AG04450 (cell line): Measurements from ENCODE around the gene HELZ2. TPM values are rescaled to one million over a fixed set of nuclear protein-coding genes. Genes with fewer than 3 reads are reported as not detected.
"Not testable (repeated sequence)": the region's sequence is repeated elsewhere in the genome, so short reads cannot be mapped to it uniquely, and the experiment has no call there.

Experiments
- CTCF ChIA-PET: fragments of 300-600, 350-600 bp; formaldehyde crosslinking; extraction: SDS; loops from one replicate; lab custom pipeline; 2022; ENCODE audit warnings: antibody characterized with exemption, inconsistent platforms; lab: Charles Lee
- POLR2A ChIA-PET: fragments of 350-600 bp; formaldehyde crosslinking; extraction: SDS; loops from one replicate; lab custom pipeline; 2021; ENCODE audit warnings: antibody characterized with exemption, inconsistent platforms; lab: Yijun Ruan, JAX
- DNase-seq: peaks from one replicate; pipeline ENCODE4 v3.0.0-alpha.2; 2011; ENCODE audit warnings: low read depth, low spot score
- H3K27ac ChIP-seq: one replicate; pipeline ENCODE4 v1.5.1; 2012; ENCODE audit warnings: low read depth, low read length, control low read depth
- H3K27me3 ChIP-seq: one replicate; pipeline ENCODE4 v1.6.0; 2012; ENCODE audit warnings: low read length; ENCODE audit not compliant: control insufficient read depth, insufficient read depth
- H3K4me3 ChIP-seq: 2 replicates; pipeline ENCODE4 v1.5.1; 2011; ENCODE audit warnings: mild to moderate bottlenecking, low read depth, low read length, control low read depth
- H3K9me3 ChIP-seq: 2 replicates; pipeline ENCODE4 v1.5.1; 2012; ENCODE audit warnings: low read length; ENCODE audit not compliant: control insufficient read depth, insufficient read depth
- CTCF ChIP-seq: IDR thresholded peaks from 2 replicates; pipeline ENCODE4 v1.5.1; 2011; ENCODE audit warnings: low read depth, low read length, control low read depth, inconsistent platforms
- polyA plus RNA-seq: library from polyadenylated mRNA; depleted of rRNA; stranded (reverse); fragments of >200 nt; gene quantifications from 2 replicates; pipeline ENCODE4 v1.2.3, GENCODE V29; 2011

The HELZ2 gene
- polyA plus RNA-seq, 1 experiment = 4.6 TPM

GRCh38 chr20:63574829-63575743 lies 1.0 kb upstream of the HELZ2 start:
- Histone ChIP-seq H3K4me3 (no peak overlapping the region), H3K9me3 (no peaks in the 10 kb centered on the region; the same call in 1 of the 2 replicates), H3K27ac (peak overlapping the region; percentile 31), H3K27me3 (no peaks in the 10 kb centered on the region)
- ChIA-PET CTCF (interaction anchor here (0.7 kb wide), 1 partner anchor 211 kb away, joined by 3 read pairs; no protein-coding TSS in a partner anchor), POLR2A (interaction anchor here (1.6 kb wide), 1 partner anchor 52 kb away, joined by 5 read pairs; the partner anchor contains the start of gene GMEB2)
- no peak for TF ChIP-seq CTCF
- no peak for DNase-seq

GRCh38 chr20:63573647-63574131 lies 350 bp downstream of the HELZ2 start:
- ChIA-PET POLR2A (interaction anchor here (1.4 to 1.6 kb wide), 3 partner anchors 9 to 53 kb away, joined by 5 to 13 read pairs (median 5); partner anchors contain the start of genes GMEB2 and PPDPF), CTCF (interaction anchor here (1.9 kb wide), 1 partner anchor 36 kb away, joined by 5 read pairs; the partner anchor contains the start of gene PTK6)
- Histone ChIP-seq H3K4me3 (peak overlapping the region; percentile 85), H3K9me3 (no peaks in the 10 kb centered on the region; the same call in 1 of the 2 replicates), H3K27ac (peak overlapping the region; percentile 21), H3K27me3 (no peaks in the 10 kb centered on the region)
- DNase-seq = no peak
- TF ChIP-seq CTCF = no peak

- Histone ChIP-seq H3K27ac (no peak overlapping the region), H3K4me3 (peak overlapping the region; percentile 85), H3K27me3 (no peaks in the 10 kb centered on the region), H3K9me3 (no peaks in the 10 kb centered on the region; the same call in 1 of the 2 replicates)
- CTCF ChIA-PET = interaction anchor here (1.9 kb wide), 1 partner anchor 35 kb away, joined by 5 read pairs; the partner anchor contains the start of gene PTK6
- TF ChIP-seq CTCF = peak; percentile 18
- POLR2A ChIA-PET = interaction anchor here (1.4 to 1.6 kb wide), 3 partner anchors 10 to 54 kb away, joined by 5 to 13 read pairs (median 5); partner anchors contain the start of genes GMEB2 and PPDPF
- no peak for DNase-seq
These were observed 1.0 kb downstream of the HELZ2 start for GRCh38 chr20:63572788-63573646.

GRCh38 chr20:63572071-63572787 lies 1.8 kb downstream of the HELZ2 start:
- H3K9me3 ChIP-seq = no peaks in the 10 kb centered on the region; the same call in 1 of the 2 replicates
- POLR2A ChIA-PET = no interaction called here
- TF ChIP-seq CTCF = no peak
- CTCF ChIA-PET = interaction anchor here (1.9 kb wide), 1 partner anchor 34 kb away, joined by 5 read pairs; the partner anchor contains the start of gene PTK6
- H3K4me3 ChIP-seq = no peak overlapping the region
- H3K27me3 ChIP-seq = no peaks in the 10 kb centered on the region
- no peak for DNase-seq
- no peak overlapping the region for H3K27ac ChIP-seq

GRCh38 chr20:63571087-63571478 lies 3.0 kb downstream of the HELZ2 start:
- POLR2A ChIA-PET = interaction anchor here (0.7 kb wide), 1 partner anchor 110 kb away, joined by 4 read pairs; no protein-coding TSS in a partner anchor
- H3K9me3 ChIP-seq, H3K4me3 ChIP-seq, H3K27me3 ChIP-seq, H3K27ac ChIP-seq, DNase-seq, CTCF ChIA-PET: not testable (repeated sequence)
